IPS-18c (cell line): ENCODE results near the gene AADACL4.

Experiments
- H3K4me3 ChIP-seq: 2 replicates; pipeline ENCODE4 v1.7.0; 2013; ENCODE audit warnings: low read depth, mild to moderate bottlenecking, low read length, moderate library complexity; ENCODE audit not compliant: insufficient read depth
- H3K9me3 ChIP-seq: one replicate; pipeline ENCODE4 v1.6.1; 2013; ENCODE audit warnings: mild to moderate bottlenecking, low read length, moderate library complexity; ENCODE audit not compliant: control insufficient read depth, insufficient read depth

Gene AADACL4

DNA sequence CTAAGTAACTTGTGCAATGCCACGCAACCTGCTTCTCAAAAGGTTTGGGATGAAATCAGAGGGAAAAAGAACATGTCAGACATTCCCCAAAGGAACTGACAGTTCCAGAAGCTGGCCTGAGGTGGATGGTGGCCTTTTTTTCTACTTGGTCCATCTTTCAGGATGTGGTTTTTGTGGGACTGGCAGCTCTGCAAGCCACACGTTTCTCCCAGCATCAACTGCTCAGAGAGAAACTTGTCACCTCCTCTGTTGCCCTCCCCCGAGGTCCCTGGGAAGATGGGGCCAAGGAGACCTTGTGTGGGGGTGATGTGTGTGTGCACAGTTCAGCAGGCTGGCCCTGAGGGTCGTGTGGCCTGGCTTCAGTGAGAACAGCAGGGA lies 23.4 kb upstream of the AADACL4 start:
- Histone ChIP-seq H3K9me3 (no peaks in the 10 kb centered on the region), H3K4me3 (no peak overlapping the region)

GRCh38 chr1:12620931-12621330 lies 23.0 kb upstream of the AADACL4 start:
- H3K4me3 ChIP-seq, result no peak overlapping the region; the same call in 1 of the 2 replicates
- no peaks in the 10 kb centered on the region for H3K9me3 ChIP-seq

DNA sequence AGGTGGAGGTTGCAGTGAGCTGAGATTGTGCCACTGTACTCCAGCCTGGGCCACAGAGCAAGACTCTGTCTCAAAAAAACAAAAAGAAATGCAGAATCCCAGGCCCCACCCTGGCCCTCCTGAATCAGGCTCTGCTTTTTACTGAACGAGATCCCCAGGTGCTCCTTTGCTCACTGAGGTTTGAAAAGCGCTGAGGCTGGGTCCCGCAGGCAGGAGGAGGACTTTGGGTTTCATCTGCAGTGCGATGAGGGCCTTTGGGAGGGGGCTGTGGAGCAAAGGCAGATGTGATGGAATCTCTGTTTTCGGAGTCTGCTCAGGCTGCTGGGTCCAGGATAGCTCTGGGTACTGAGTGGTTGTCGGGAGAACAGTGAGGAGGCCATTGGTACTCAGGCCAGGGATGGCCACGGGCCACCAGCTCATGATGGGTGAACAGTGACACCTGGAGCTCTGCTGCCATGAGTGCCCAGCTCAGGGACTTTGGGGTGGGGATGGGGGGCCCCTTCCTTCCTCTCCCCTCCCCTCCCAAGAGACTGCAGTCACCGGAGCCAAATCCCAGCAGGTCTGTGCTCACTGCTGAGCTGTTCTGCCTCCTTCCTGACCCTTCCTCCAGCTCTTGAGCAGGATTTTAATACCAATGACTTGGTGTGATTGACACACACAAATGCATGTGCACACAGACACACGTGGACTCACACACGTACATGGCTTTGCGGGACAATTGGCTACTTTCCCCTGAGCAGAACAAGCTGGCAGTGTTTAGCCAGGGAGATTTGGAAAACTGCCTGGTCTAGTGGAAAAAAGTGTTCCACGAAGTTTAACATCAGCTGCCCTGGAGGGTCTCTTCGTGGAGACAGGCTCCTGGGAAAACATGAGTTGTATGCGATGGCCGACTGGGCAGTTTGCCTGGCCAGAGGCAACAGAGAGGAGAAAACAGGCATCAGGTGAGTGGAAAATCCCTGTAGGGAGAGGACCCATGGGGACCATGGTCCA lies 22.2 kb upstream of the AADACL4 start:
- H3K9me3 ChIP-seq, result no peaks in the 10 kb centered on the region
- H3K4me3 ChIP-seq, result no peak overlapping the region; the same call in 1 of the 2 replicates

DNA sequence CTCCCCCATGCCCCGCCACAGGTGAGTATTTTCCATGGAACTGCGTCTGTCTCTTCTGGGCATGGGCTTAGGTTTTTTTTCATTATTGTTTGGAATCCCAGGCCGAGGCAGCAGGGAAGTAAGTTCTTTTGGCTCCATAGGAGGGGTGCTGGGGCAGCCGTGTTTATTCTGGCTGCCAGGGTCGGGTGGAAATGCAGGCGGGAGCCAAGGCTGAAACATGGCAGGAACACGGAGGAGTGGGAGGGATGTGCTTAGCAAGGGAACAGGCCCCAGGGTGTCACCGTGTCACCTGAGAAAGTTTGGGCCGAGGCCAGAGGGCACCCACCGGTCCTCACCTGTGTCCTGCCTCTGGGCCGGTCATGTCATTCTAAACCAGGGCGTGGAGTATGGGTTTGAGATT lies 21.4 kb upstream of the AADACL4 start:
- Histone ChIP-seq H3K4me3 (no peak overlapping the region), H3K9me3 (no peaks in the 10 kb centered on the region)

DNA sequence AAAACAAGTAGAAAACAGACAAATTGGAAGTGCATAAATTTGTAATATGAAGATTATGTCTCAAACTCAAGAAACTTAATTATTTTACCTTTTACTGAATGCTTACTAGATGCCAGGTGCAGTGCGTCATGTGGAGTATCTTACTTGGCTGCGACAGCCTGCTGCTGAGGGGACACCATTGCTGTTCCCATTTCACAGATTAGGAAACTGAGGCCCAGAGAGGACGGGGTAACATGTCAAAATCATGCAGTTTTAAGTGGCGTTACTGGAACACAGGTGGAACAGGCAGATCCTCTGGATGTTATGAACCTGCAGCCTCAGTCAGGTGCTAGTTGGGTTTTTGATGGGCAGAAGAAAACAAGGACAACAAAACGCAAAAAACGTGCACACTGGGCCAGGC lies 18.6 kb upstream of the AADACL4 start:
- no peak overlapping the region for H3K4me3 ChIP-seq
- H3K9me3 ChIP-seq, result no peaks in the 10 kb centered on the region

GRCh38 chr1:12626888-12627287 lies 17.0 kb upstream of the AADACL4 start:
- H3K9me3 ChIP-seq, result peaks cover 2% of the 10 kb centered on the region
- no peak overlapping the region for H3K4me3 ChIP-seq

- no peak overlapping the region for H3K4me3 ChIP-seq
- peaks cover 2% of the 10 kb centered on the region for H3K9me3 ChIP-seq
These were observed 16.6 kb upstream of the AADACL4 start for GRCh38 chr1:12627296-12627695.

DNA sequence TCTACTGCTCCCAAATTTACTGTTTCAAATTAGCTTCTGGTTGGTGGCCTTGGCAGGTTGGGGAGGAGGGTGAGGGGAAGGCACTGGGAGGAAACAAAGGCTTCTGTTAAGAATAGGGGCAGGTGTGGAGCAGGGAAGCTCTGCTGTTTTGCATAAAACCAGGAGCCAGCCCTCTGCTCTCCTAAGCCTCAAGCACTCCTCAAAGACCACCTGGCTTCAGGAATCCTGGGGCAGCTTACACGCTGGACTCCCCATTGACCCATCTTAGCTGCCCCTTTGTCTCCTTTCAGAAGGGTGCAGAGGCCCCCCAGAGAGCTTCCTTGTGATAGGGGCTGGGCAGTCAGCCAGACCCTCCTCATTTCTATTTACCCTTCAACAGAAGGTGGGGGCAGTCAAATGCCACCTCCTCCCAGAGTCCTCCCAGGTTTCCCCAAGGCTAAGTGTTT lies 14.4 kb upstream of the AADACL4 start:
- H3K4me3 ChIP-seq, result no peak overlapping the region
- peaks cover 2% of the 10 kb centered on the region for H3K9me3 ChIP-seq

DNA sequence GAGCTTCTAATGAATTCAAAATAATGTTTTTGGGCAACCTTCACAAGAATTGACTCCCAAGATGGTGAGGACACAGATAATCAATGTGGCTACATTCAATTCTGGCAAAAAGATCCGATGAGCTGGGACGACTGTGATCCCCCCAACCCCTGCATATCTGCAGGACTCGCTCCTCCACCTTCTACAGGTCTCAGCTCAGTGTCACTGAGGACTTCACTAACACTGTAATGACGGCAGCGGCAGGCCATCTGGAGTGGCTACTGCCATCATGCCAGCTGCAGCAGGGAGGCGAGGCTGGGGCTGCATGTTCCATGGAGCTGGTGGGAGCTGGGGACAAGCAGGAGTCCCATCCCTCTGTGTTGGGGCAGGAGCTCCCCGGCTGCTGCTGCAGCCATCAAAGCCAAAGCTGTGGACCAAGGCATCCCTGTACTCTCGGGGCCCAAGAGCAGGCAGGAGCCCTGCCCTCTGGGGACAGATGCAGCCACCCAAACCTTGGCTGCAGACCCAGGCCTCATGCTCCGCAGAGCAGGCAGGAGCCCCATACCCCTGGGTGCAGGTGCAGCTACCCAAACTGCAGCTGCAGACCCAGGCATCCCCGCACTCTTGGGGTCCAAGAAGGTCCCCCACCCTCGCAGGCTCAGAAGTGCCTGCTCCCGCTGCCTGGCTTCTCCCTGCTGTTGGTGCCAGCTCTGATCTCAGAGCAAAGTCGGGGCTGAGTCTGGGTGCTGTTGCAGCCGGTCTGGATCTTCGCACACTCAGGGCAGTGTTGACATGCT lies 13.7 kb upstream of the AADACL4 start:
- peak overlapping the region; percentile 15; the same call in 1 of the 2 replicates for H3K4me3 ChIP-seq

GRCh38 chr1:12630946-12631530 lies 12.8 kb upstream of the AADACL4 start:
- H3K4me3 ChIP-seq, result no peak overlapping the region; the same call in 1 of the 2 replicates
- H3K9me3 ChIP-seq, result peaks cover 4% of the 10 kb centered on the region

More for the DNA sequence above, 13.7 kb upstream of the AADACL4 start:
- peaks cover 2% of the 10 kb centered on the region for H3K9me3 ChIP-seq

DNA sequence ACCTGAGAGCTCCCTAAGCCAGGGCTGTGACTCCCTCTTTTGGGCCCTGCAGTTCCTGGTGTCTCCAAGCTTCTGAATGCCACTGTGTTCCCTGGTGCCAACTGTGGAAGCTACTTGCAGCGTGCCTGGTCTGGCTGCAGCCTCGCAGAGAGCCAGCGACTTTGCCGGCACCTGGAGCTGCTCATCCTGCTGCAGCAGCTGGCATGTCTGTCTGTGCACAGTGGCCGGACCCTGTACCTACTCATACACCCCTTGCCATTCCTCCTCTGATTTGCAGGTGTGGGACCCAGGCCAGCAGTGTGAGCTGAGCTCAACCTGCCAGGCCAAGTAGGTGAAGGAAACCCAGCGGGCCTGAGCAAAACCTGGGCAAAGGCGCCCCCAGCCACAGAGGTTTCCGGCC lies 12.3 kb upstream of the AADACL4 start:
- Histone ChIP-seq H3K4me3 (no peak overlapping the region), H3K9me3 (peaks cover 4% of the 10 kb centered on the region)

GRCh38 chr1:12634156-12634555 lies 9.7 kb upstream of the AADACL4 start:
- Histone ChIP-seq H3K9me3 (peaks cover 14% of the 10 kb centered on the region), H3K4me3 (no peak overlapping the region)

DNA sequence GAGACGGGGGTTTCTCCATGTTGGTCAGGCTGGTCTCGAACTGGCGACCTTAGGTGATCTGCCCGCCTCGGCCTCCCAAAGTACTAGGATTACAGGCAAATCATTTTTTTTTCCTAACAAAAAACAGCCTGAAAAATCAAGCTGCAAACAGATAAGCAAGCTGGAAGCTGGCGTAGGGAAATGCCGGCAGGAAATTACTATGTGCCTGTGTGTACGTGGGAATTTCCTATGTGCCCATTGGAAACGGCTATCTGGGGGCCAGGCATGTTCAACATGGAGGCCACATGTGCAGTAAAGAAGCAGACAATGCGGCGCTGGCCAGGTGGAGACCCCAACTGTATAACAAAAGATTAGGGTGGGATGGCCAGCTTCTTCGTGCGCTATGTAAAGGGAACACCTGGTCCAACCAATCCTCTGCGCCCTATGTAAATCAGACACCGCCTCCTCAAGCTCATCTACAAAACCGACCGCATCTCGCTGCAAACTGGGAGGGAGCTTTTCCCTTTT lies 9.1 kb upstream of the AADACL4 start:
- Histone ChIP-seq H3K9me3 (peaks cover 20% of the 10 kb centered on the region), H3K4me3 (no peak overlapping the region)

- Histone ChIP-seq H3K4me3 (no peak overlapping the region), H3K9me3 (peaks cover 22% of the 10 kb centered on the region)
These were observed 7.6 kb upstream of the AADACL4 start for GRCh38 chr1:12636098-12636950.

GRCh38 chr1:12637693-12638092 lies 6.2 kb upstream of the AADACL4 start:
- Histone ChIP-seq H3K4me3 (no peak overlapping the region), H3K9me3 (peaks cover 24% of the 10 kb centered on the region)

GRCh38 chr1:12640237-12640957 lies 3.5 kb upstream of the AADACL4 start:
- Histone ChIP-seq H3K4me3 (no peak overlapping the region), H3K9me3 (peaks cover 22% of the 10 kb centered on the region)
